GM11168 (cell line): ENCODE data around the gene SUSD5.
"Not testable (repeated sequence)": the region's sequence is repeated elsewhere in the genome, so short reads cannot be mapped to it uniquely, and the experiment has no call there.

Experiments
- in situ Hi-C: fragments of 300-500 bp; cut with MboI; formaldehyde crosslinking; loops from one replicate; pipeline ENCODE4 v1.12.0; 2022; ENCODE audit warnings: low sequenced_read_pairs; ENCODE audit not compliant: unreplicated experiment

The SUSD5 gene

DNA sequence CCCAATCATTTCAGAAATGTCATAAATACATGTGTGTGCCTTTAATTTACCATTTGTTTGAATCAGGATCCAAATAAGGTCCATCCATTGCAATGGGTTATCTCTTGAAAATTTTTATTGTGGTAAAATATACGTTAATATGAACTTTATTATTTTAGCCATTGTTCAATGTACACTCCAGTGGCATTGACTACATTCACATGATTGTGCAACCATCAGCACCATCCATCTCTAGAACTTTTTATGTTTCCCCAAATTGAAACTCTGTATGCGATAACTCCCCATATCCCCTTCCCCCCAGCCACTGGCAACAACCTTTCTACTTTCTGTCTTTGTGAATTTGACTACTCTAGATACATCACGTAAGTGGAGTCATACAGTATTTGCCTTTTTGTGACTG is 92.8 kb downstream of the SUSD5 start:
- in situ Hi-C loops: loop anchor here (10.0 kb wide), 1 partner anchor 659 kb away; no protein-coding TSS in a partner anchor

DNA sequence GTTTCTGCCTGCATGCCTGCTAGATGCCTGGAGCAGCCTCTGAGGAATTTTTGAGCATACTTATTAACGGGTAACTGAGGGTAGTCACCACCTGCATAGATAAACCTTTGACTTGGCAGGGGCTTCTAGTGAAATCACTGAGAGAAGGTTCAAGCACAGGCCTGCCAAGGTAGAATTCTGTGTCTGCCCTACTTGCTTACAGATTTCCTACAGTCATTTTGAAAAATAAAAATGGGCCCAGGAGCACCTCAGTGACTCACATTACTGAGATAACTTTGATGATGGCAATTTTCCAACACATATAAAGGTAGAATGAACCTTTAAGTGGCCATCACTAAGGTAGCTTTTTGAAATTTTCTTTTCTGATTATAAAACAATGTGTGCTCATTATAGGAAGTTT is 94.0 kb downstream of the SUSD5 start:
- in situ Hi-C loops: loop anchor here (10.0 kb wide), 1 partner anchor 660 kb away; no protein-coding TSS in a partner anchor

DNA sequence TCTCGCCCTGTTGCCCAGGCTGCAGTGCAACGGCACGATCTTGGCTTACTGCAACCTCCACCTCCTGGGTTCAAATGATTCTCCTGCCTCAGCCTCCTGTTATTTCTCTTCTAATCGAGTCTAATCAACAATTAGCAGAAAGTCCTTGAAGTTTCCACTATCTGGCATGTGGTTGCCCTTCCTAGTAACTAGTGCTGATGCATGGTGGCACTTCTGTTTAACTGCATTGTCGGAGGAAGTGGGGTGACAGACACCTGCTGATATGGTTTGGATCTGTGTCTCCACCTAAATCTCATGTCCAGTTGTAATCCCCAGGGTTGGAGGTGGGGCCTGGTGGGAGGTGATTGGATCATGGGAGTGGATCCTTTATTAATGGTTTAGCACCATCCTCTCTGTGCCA is 95.6 kb downstream of the SUSD5 start:
- in situ Hi-C loops: loop anchor here (10.0 kb wide), 1 partner anchor 662 kb away; no protein-coding TSS in a partner anchor

DNA sequence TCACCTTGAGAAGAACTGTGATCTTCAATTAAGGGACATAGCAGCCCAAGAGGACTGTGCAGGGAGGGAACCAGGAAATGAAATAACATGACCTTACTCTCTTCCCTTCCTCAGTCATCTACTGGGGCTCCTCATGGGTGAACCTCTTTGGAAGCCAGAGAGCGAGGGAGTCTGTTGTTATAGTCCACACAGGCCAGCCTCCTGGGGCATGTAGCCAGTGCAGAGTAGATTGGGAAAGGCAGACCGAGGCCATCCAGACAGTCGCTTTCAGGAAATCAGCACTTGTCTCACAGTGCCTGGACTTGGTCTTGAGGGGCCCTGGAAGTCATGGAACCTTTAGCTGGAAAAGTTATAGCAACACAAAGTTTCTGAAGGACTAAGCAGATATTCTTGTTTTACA is 98.7 kb downstream of the SUSD5 start:
- in situ Hi-C loops: loop anchor here (10.0 kb wide), 2 partner anchors 255 to 665 kb away; no protein-coding TSS in a partner anchor

DNA sequence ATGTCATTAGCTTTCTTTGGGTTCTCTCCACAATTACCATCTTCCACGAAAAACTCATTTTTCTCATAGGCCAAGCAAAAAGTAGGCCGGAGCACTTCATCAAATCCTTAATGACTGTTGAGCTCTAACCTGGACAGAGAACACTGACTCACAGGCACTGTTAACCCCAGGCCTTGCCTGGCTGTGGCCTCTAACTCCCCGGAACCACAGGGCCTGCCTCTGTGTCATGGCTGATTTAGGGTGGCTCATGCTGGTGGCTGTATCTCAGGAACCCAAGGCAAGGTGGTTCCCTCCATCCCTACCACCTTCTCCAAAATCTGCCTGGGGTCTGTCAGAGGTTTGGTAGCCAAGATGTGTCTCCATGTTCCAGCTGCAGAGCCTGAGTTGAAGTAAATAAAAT is 101.1 kb downstream of the SUSD5 start:
- in situ Hi-C loops: loop anchor here (10.0 kb wide), 1 partner anchor 257 kb away; no protein-coding TSS in a partner anchor

DNA sequence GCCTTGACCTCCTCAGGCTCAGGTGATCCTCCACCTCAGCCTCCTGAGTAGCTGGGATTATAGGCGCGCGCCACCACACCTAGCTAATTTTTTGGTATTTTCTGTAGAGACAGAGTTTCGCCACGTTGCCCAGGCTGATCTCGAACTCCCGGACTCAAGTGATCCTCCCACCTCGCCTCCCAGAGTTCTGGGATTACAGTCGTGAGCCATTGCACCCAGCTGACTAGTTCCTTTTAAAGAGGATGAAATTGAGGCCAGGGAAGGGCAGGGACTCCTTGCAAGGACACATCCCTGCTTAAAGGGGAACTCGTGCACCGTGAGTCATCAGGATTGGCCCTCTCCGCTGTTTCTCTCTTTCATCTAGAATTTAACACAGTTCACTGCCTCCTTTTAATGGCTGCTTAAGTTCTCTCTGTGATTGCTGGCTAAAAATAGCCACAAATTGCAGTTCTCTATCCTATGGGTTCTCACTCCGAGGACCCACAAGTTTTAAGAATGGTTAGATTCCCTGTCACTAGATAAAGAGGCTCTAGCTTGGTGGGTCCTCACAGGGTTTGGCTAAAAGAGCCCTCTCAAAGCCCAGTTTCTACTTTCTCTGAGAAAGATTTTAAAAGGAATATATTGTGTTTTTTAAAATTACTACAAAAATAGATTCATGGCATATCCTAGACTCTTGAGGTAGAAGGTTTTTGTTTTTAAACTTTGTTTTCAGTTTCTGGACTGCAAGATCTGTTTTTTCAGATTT is 103.4 kb downstream of the SUSD5 start:
- in situ Hi-C loops: loop anchor here (10.0 kb wide), 1 partner anchor 260 kb away; no protein-coding TSS in a partner anchor

DNA sequence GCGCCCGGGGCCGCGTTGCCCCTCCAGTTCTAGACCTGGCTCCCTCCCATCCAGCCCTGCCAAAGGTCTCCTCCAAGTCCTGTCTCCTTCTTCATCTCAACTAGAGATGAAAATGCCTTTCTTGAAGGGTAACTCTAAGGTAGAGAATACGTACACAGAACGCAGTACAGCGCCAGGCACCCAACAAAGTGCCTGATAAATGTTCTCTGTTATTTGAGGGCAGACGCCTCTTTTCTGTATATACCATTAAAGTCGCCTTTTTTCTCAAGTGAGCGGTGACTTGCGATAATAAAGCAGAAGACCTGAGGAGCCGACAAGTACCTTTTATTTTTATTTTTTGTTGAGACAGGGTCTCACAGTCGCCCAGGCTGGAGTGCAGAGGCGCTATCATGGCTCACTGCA is 104.0 kb downstream of the SUSD5 start:
- in situ Hi-C loops: loop anchor here (10.0 kb wide), 1 partner anchor 260 kb away; no protein-coding TSS in a partner anchor

DNA sequence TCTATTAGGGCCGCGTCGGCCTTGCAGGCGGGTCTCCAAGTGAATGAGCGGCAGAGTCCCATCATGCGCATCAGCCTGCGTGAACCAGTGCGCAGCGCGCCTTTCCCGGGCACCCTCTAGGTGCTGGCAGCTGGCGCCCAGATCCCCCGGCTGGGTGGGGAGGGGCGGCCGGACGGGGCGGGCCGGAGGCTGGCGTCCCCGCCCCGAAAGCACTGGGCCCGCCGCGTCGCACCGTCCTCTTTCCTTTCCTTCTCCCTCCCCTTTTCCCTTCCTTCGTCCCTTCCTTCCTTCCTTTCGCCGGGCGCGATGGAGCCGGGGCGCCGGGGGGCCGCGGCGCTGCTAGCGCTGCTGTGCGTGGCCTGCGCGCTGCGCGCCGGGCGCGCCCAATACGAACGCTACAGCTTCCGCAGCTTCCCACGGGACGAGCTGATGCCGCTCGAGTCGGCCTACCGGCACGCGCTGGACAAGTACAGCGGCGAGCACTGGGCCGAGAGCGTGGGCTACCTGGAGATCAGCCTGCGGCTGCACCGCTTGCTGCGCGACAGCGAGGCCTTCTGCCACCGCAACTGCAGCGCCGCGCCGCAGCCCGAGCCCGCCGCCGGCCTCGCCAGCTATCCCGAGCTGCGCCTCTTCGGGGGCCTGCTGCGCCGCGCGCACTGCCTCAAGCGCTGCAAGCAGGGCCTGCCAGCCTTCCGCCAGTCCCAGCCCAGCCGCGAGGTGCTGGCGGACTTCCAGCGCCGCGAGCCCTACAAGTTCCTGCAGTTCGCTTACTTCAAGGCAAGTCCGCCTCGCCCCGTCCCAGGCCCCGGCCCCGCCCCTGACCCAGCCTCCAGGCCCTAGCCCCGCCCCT is 104.6 kb downstream of the SUSD5 start, which contains the start of gene CRTAP:
Gene CRTAP, plus strand, starts transcription at position 243 of the 850 bp plus-strand sequence. Its CDS starts 64 bp downstream, at position 307.
- in situ Hi-C loops: loop anchor here (10.0 kb wide), 1 partner anchor 261 kb away; no protein-coding TSS in a partner anchor

DNA sequence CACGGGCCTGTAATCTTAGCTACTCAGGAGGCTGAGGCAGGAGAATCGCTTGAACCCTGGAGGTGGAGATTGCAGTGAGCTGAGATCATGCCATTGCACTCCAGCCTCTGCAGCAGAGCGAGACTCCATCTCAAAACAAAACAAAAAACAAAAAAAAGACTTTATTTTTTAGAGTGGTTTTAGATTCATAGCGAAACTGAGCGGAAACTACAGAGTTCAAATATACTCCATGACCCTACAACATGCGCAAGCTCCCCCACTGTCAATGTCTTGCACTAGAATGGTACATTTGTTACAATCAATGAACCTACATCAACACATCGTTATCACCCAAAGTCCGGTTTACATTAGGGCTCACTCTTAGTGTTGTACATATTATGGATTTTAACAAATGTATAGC is 107.0 kb downstream of the SUSD5 start:
- in situ Hi-C loops: loop anchor here (10.0 kb wide), 1 partner anchor 263 kb away; no protein-coding TSS in a partner anchor

DNA sequence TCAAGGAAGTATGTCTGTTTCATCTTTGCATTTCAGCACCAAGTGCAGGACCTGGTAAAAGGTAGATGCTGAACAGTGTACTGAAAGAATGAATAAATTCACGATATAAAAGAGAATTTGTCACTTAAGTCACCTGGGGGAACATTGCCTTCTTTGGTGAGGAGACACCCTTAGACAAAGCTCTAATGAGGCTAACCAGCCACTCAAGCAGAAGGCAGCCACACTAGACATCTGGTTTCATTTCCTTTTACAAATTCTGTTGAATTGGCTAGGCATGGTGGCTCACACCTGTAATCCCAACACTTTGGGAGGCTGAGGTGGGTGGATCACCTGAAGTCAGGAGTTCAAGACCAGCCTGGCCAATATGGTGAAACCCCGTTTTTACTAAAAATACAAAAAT is 111.8 kb downstream of the SUSD5 start:
- in situ Hi-C loops: not testable (repeated sequence)

DNA sequence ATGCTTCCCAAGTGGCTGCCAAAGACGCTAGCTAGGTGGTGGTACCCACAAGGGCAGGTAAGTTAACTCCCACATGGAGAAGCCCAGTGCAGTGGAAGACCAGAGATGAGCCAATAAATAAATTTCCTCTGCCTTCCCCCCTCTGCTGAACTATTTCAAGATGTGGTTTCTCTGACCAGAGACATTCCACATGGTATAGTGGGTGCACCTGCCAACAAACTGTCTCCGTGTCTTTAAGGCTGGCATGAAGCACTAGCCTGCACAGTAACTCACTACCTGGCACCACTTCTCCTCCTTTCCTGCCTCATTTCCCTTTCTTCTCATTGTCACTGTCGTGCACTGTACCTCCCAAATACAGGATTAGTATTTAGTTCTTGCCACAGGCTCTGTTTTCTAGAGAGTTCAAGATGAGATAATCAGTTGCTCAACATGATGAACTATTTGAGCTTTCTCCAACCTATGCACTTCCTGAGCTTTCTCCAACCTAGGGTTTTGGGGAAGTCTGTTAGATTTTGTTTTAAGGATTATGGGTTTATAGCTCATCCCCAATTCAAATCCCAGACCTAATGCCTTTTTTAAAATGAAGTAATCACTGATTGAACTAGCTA is 113.2 kb downstream of the SUSD5 start:
- in situ Hi-C loops: no loop called here

DNA sequence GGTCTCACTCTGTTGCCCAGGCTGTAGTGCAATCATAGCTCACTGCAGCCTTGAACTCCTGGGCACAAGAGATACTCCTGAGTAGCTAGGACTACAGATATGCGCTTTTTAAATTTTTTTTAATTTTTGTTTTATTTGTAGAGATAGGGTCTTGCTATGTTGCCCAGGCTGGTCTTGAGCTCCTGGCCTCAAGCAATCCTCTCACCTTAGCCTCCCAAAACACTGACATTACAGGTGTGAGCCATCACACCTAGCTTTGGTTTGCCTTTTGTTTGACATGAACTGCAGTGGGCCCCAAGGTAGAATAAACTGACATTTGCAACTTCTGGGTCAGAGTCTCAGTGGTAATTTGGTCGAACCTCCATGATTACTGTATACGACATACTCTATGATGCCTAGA is 113.8 kb downstream of the SUSD5 start:
- in situ Hi-C loops: no loop called here

DNA sequence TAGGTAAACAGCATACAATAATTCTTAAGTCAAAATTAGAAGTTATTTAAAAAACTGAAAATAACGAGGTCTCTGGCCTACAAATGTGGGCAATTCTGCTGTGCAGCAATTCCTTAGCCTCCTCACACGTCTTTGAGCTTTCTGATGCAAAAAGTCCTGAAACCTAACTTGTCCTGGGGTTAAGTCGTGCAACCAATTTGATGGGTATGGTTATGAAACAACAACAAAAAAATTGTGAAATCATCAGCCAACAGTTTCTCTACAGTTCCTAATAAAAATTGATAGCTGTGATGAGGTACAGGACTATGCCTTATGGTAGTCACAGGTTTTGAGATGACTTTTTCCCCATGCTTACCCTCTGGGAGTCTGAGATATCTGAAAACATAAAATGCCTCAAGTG is 115.1 kb downstream of the SUSD5 start:
- in situ Hi-C loops: no loop called here

DNA sequence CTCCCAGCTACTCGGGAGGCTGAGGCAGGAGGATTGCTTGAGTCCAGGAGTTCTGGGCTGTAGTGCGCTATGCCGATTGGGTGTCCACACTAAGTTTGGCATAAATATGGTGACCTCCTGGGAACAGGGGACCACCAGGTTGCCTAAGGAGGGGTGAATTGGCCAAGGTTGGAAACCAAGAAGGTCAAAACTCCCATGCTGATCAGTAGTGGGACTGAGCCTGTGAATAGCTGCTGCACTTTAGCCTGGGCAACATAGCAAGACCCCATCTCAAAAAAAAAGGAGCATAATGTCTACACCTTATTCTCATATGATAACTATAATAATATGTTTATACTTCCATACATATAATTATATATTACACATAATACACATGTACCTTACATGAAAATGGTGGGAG is 115.6 kb downstream of the SUSD5 start:
- in situ Hi-C loops: no loop called here

DNA sequence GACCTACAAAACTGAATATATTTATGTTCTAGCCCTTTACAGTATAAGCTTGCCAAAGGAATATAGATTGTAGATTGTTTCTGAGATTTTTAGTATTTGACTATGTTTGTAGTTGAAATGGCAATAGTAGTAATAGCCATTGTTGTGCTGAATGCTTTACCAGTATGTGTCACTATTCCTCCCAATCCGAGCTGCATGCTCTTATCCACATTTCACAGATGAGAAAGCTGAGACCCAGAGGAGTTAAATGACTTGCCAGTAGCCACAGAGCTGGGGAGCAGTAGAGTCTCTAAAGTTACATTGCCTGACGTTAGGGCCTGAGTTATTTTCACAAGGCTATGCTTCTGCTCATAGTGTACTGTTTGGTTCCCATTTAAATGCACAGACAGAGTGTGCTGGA is 118.4 kb downstream of the SUSD5 start:
- in situ Hi-C loops: no loop called here
